HCT116 (cell line): ENCODE results near the gene SGMS2. TPM values are rescaled to one million over a fixed set of nuclear protein-coding genes. Genes with fewer than 3 reads are reported as not detected.

Experiments used
- ATAC-seq: fragments of 200-7000 bp; cut with Tn5 transposase; 2 replicates; pipeline ENCODE4 v1.9.1; 2020; ENCODE audit warnings: mild to moderate bottlenecking, moderate library complexity
- BruUV-seq: library from RNA; stranded (reverse); fragments of 400-500 nt; replicated peaks from 2 replicates; lab custom pipeline; 2021; lab: Mats Ljungman, UMichigan
- CTCF ChIA-PET: fragments of 300-600 bp; sonication (Branson Sonifier 250); formaldehyde crosslinking; loops from one replicate; lab custom pipeline; 2021; ENCODE audit warnings: antibody characterized with exemption; lab: Charles Lee
- POLR2A ChIA-PET: fragments of 300-600, 350-600 bp; sonication (Branson Sonifier 250); formaldehyde crosslinking; loops from one replicate; lab custom pipeline; 2021; ENCODE audit warnings: antibody characterized with exemption; lab: Charles Lee
- RAD21 ChIA-PET, 2 experiments: fragments of 300-600 bp; sonication (Branson Sonifier 250); formaldehyde crosslinking; loops; one replicate each; lab custom pipeline; 2023; ENCODE audit warnings: low total read pairs in 2 of 2; ENCODE audit not compliant: uncharacterized antibody in 2 of 2, unreplicated experiment in 2 of 2, low non-redundant PET in 1 of 2; lab: Charles Lee
- DNase-seq: peaks from one replicate; pipeline ENCODE4 v3.0.0-alpha.2; 2010; ENCODE audit warnings: low read depth, low spot score
- H2AFZ ChIP-seq: fragments of 200-600 bp; shearing (Covaris generic), sonication (generic); 2 replicates; pipeline ENCODE4 v1.6.1; 2017; ENCODE audit warnings: low read depth, mixed run types, mixed read lengths, antibody characterized with exemption, low read length; ENCODE audit not compliant: poor library complexity, severe bottlenecking
- H3K27ac ChIP-seq: 2 replicates; pipeline ENCODE4 v1.5.1; 2012; ENCODE audit warnings: low read depth, low read length
- H3K27me3 ChIP-seq: fragments of 200-600 bp; sonication (generic); 2 replicates; pipeline ENCODE4 v1.6.1; 2016; ENCODE audit warnings: mixed run types, low read length, mixed read lengths; ENCODE audit not compliant: insufficient read depth
- H3K36me3 ChIP-seq, 2 experiments: fragments of 200-500 bp in 1 of 2; fragments of 200-600 bp in 1 of 2; sonication (Bioruptor generic) in 1 of 2; sonication (generic) in 1 of 2; 2 replicates each; pipeline versions ENCODE4 v1.5.1 to v1.6.1; 2014 to 2016; ENCODE audit warnings: low read length in 2 of 2, inconsistent platforms in 1 of 2, mixed read lengths in 1 of 2, mixed run types in 1 of 2; ENCODE audit not compliant: insufficient read depth in 2 of 2, control insufficient read depth in 1 of 2
- H3K4me1 ChIP-seq, 2 experiments: fragments of 200-600 bp in 1 of 2; sonication (generic) in 1 of 2; 2 replicates each; pipeline versions ENCODE4 v1.5.1 to v1.6.1; 2012 to 2017; ENCODE audit warnings: low read length in 2 of 2, inconsistent platforms in 1 of 2, mild to moderate bottlenecking in 1 of 2, mixed read lengths in 1 of 2, mixed run types in 1 of 2, moderate library complexity in 1 of 2; ENCODE audit not compliant: insufficient read depth in 2 of 2, control insufficient read depth in 1 of 2
- H3K4me2 ChIP-seq: fragments of 200-600 bp; sonication (generic); 2 replicates; pipeline ENCODE4 v1.6.1; 2017; ENCODE audit warnings: mixed run types, low read length, mixed read lengths
- H3K4me3 ChIP-seq, 2 experiments: fragments of 200-600 bp in 1 of 2; sonication (generic) in 1 of 2; replicated peaks in 1 of 2; 2 replicates each; pipeline ENCODE4 v1.5.1; 2011 to 2016; ENCODE audit warnings: low read length in 2 of 2, control low read depth in 1 of 2, low read depth in 1 of 2, mild to moderate bottlenecking in 1 of 2, mixed read lengths in 1 of 2, mixed run types in 1 of 2
- H3K79me2 ChIP-seq: fragments of 200-600 bp; sonication (generic); 2 replicates; pipeline ENCODE4 v1.6.1; 2017; ENCODE audit warnings: mild to moderate bottlenecking, mixed run types, low read length, moderate library complexity, mixed read lengths; ENCODE audit not compliant: insufficient read depth
- H3K9ac ChIP-seq: fragments of 200-600 bp; sonication (generic); 2 replicates; pipeline ENCODE4 v1.6.1; 2016; ENCODE audit warnings: low read length, mixed read lengths
- H3K9me2 ChIP-seq: fragments of 200-600 bp; sonication (generic), shearing (Covaris generic); 2 replicates; pipeline ENCODE4 v1.6.1; 2017; ENCODE audit warnings: mixed run types, mild to moderate bottlenecking, moderate library complexity; ENCODE audit not compliant: insufficient read depth
- H3K9me3 ChIP-seq, 2 experiments: fragments of 200-500 bp in 1 of 2; fragments of 200-600 bp in 1 of 2; sonication (Bioruptor generic) in 1 of 2; sonication (generic) in 1 of 2; 2 replicates each; pipeline ENCODE4 v1.6.1; 2014 to 2017; ENCODE audit warnings: low read length in 2 of 2, mixed read lengths in 2 of 2, inconsistent platforms in 1 of 2, low read depth in 1 of 2, mild to moderate bottlenecking in 1 of 2, mixed run types in 1 of 2, moderate library complexity in 1 of 2; ENCODE audit not compliant: control insufficient read depth in 1 of 2, insufficient read depth in 1 of 2
- H4K20me1 ChIP-seq: fragments of 200-600 bp; sonication (generic), shearing (Covaris generic); 2 replicates; pipeline ENCODE4 v1.6.1; 2017; ENCODE audit warnings: mixed run types, mild to moderate bottlenecking, moderate library complexity; ENCODE audit not compliant: insufficient read depth
- CBX3 ChIP-seq: IDR thresholded peaks from 2 replicates; pipeline ENCODE4 v1.6.1; 2012; ENCODE audit warnings: low read depth
- ELF1 ChIP-seq: IDR thresholded peaks from 2 replicates; pipeline ENCODE4 v1.6.1; 2012; ENCODE audit warnings: low read depth, borderline replicate concordance
- EZH2 ChIP-seq: fragments of 200-600 bp; sonication (generic); IDR thresholded peaks from 2 replicates; pipeline ENCODE4 v1.6.1; 2017; ENCODE audit warnings: antibody characterized with exemption, mixed run types
- FOSL1 ChIP-seq: IDR thresholded peaks from 2 replicates; pipeline ENCODE4 v1.6.1; 2012; ENCODE audit warnings: low read depth
- JUND ChIP-seq: IDR thresholded peaks from 2 replicates; pipeline ENCODE4 v1.6.1; 2012
- POLR2AphosphoS5 ChIP-seq: IDR thresholded peaks from 2 replicates; pipeline ENCODE4 v1.6.1; 2011; ENCODE audit warnings: mild to moderate bottlenecking, low read depth, low read length, moderate library complexity
- SP1 ChIP-seq: IDR thresholded peaks from 2 replicates; pipeline ENCODE4 v1.6.1; 2012; ENCODE audit warnings: low read depth
- YY1 ChIP-seq: IDR thresholded peaks from 2 replicates; pipeline ENCODE4 v1.6.1; 2011; ENCODE audit warnings: low read length, low read depth, moderate library complexity, mild to moderate bottlenecking; ENCODE audit not compliant: insufficient replicate concordance; ENCODE audit errors: extremely low read depth
- intact Hi-C: fragments of 100-400 bp; cut with micrococcal nuclease; formaldehyde crosslinking; loops from 2 replicates; pipeline ENCODE4 v1.10.0; 2022
- total RNA-seq: library from RNA; stranded (reverse); gene quantifications from one replicate; pipeline ENCODE4 v1.2.1, GENCODE V29; 2021; ENCODE audit not compliant: unreplicated experiment
- TF ChIP-seq, protein P1 (sequence below): IDR thresholded peaks from 2 replicates; pipeline ENCODE4 v1.6.1; 2012; ENCODE audit warnings: low read depth
- TF ChIP-seq, protein P2 (sequence below), 3 experiments: fragments of 200-600 bp in 1 of 3; sonication (generic) in 1 of 3; IDR thresholded peaks in 2 of 3; conservative IDR thresholded peaks in 1 of 3; 2 replicates each; pipeline ENCODE4 v1.5.1; 2012 to 2017; ENCODE audit warnings: low read depth in 2 of 3, low read length in 2 of 3, antibody characterized with exemption in 1 of 3, borderline replicate concordance in 1 of 3, control low read depth in 1 of 3, mild to moderate bottlenecking in 1 of 3, mixed read lengths in 1 of 3, mixed run types in 1 of 3, moderate library complexity in 1 of 3; ENCODE audit not compliant: insufficient read depth in 1 of 3
- TF ChIP-seq, protein P3 (sequence below): IDR thresholded peaks from 2 replicates; pipeline ENCODE4 v1.6.1; 2011; ENCODE audit warnings: mild to moderate bottlenecking, low read length, moderate library complexity; ENCODE audit not compliant: insufficient replicate concordance; ENCODE audit errors: extremely low read depth

The SGMS2 gene
- total RNA-seq, 1 experiment from 2014 or later = 36.6 TPM

DNA sequence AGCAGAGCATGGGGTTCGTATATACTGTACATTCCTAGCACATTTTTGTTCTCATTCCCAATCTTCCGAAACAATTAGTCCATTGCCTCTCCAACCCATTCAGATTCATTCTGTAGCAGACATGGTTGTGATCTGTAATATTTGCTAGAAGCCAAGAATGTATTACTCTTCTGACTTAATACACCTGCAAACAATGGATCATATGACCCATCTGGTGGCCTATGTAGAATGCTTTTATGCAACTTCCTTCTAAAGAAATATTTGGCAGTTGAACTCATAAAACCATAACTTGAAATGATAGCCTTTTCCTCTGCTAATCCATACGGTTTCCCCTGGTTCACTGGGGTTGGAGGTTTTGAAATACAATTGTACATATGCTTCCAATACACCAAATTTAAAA, 32.8 kb upstream of the SGMS2 start (continued):
- no peak for TF ChIP-seq SP1

DNA sequence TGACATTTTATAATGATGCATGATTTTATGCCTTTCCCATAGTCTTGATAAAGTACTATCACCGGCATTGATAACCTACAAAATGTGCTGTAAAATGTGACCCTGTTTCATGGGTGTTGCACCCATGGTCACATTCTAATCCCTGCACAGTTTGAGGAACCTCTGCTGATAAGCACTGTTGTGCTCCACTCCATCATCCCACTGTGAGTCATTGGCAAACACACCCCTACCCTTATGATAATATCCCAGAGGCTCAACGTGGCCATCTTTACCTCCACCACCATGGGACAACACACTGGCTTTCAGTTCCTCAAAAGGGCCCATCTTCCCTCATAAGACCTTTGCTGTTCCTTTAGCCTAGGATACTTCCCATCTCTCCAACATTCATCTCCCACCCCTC, 32.0 kb upstream of the SGMS2 start:
- Histone ChIP-seq H3K4me3 (no peak overlapping the region), H3K4me2 (no peak overlapping the region), H3K27me3 (no peaks in the 10 kb centered on the region), H3K27ac (no peak overlapping the region), H3K9me3 (no peaks in the 10 kb centered on the region), H4K20me1 (no peaks in the 10 kb centered on the region), H3K4me1 (no peaks in the 10 kb centered on the region), H2AFZ (no peak overlapping the region), H3K9me2 (no peaks in the 10 kb centered on the region), H3K36me3 (no peaks in the 10 kb centered on the region), H3K79me2 (no peaks in the 10 kb centered on the region), H3K9ac (no peak overlapping the region)
- no TSS peak for BruUV-seq
- ChIA-PET CTCF (no interaction called here), RAD21 (no interaction called here), POLR2A (no interaction called here)
- TF ChIP-seq, protein P1, sequence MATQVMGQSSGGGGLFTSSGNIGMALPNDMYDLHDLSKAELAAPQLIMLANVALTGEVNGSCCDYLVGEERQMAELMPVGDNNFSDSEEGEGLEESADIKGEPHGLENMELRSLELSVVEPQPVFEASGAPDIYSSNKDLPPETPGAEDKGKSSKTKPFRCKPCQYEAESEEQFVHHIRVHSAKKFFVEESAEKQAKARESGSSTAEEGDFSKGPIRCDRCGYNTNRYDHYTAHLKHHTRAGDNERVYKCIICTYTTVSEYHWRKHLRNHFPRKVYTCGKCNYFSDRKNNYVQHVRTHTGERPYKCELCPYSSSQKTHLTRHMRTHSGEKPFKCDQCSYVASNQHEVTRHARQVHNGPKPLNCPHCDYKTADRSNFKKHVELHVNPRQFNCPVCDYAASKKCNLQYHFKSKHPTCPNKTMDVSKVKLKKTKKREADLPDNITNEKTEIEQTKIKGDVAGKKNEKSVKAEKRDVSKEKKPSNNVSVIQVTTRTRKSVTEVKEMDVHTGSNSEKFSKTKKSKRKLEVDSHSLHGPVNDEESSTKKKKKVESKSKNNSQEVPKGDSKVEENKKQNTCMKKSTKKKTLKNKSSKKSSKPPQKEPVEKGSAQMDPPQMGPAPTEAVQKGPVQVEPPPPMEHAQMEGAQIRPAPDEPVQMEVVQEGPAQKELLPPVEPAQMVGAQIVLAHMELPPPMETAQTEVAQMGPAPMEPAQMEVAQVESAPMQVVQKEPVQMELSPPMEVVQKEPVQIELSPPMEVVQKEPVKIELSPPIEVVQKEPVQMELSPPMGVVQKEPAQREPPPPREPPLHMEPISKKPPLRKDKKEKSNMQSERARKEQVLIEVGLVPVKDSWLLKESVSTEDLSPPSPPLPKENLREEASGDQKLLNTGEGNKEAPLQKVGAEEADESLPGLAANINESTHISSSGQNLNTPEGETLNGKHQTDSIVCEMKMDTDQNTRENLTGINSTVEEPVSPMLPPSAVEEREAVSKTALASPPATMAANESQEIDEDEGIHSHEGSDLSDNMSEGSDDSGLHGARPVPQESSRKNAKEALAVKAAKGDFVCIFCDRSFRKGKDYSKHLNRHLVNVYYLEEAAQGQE = no peak
- TF ChIP-seq EZH2 (no peak), SP1 (no peak), POLR2AphosphoS5 (no peak), YY1 (no peak), ELF1 (no peak), FOSL1 (no peak), CBX3 (no peak), JUND (no peak)
- TF ChIP-seq, protein P2, sequence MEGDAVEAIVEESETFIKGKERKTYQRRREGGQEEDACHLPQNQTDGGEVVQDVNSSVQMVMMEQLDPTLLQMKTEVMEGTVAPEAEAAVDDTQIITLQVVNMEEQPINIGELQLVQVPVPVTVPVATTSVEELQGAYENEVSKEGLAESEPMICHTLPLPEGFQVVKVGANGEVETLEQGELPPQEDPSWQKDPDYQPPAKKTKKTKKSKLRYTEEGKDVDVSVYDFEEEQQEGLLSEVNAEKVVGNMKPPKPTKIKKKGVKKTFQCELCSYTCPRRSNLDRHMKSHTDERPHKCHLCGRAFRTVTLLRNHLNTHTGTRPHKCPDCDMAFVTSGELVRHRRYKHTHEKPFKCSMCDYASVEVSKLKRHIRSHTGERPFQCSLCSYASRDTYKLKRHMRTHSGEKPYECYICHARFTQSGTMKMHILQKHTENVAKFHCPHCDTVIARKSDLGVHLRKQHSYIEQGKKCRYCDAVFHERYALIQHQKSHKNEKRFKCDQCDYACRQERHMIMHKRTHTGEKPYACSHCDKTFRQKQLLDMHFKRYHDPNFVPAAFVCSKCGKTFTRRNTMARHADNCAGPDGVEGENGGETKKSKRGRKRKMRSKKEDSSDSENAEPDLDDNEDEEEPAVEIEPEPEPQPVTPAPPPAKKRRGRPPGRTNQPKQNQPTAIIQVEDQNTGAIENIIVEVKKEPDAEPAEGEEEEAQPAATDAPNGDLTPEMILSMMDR (IDR thresholded peaks at IDR 0.05 in 2 of 3, conservative IDR thresholded peaks at IDR 0.05 in 1 of 3; ENCODE audit: borderline replicate concordance in 1 of 3, insufficient read depth in 1 of 3, low read depth in 2 of 3, low read length in 2 of 3) = no peak
- TF ChIP-seq, protein P3, sequence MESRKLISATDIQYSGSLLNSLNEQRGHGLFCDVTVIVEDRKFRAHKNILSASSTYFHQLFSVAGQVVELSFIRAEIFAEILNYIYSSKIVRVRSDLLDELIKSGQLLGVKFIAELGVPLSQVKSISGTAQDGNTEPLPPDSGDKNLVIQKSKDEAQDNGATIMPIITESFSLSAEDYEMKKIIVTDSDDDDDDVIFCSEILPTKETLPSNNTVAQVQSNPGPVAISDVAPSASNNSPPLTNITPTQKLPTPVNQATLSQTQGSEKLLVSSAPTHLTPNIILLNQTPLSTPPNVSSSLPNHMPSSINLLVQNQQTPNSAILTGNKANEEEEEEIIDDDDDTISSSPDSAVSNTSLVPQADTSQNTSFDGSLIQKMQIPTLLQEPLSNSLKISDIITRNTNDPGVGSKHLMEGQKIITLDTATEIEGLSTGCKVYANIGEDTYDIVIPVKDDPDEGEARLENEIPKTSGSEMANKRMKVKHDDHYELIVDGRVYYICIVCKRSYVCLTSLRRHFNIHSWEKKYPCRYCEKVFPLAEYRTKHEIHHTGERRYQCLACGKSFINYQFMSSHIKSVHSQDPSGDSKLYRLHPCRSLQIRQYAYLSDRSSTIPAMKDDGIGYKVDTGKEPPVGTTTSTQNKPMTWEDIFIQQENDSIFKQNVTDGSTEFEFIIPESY = no peak
- intact Hi-C loops = no loop called here
- ATAC-seq (no peak), DNase-seq (no peak)
